GM19455 (cell line): ENCODE results near the gene TRPM8.

ENCODE experiments used
- ATAC-seq: cut with Tn5 transposase; IDR thresholded peaks from one replicate; pipeline ENCODE4 v1.9.1; 2021; ENCODE audit not compliant: unreplicated experiment

Gene TRPM8

GRCh38 chr2:233972941-233973575 lies 55.9 kb downstream of the TRPM8 start:
- no peak for ATAC-seq

GRCh38 chr2:233973786-233974185 lies 56.6 kb downstream of the TRPM8 start:
- ATAC-seq: no peak

GRCh38 chr2:233974530-233975071 lies 57.4 kb downstream of the TRPM8 start:
- no peak for ATAC-seq

- no peak for ATAC-seq
Measured at GRCh38 chr2:233976087-233976486, 58.9 kb downstream of the TRPM8 start.

- ATAC-seq: no peak
Measured at GRCh38 chr2:233976690-233977294, 59.6 kb downstream of the TRPM8 start.

GRCh38 chr2:233977296-233977837 lies 60.2 kb downstream of the TRPM8 start:
- no peak for ATAC-seq

GRCh38 chr2:233979748-233980147 lies 62.6 kb downstream of the TRPM8 start:
- ATAC-seq: no peak

- ATAC-seq: no peak
Measured at GRCh38 chr2:233980955-233981561, 63.9 kb downstream of the TRPM8 start.

- ATAC-seq: no peak
Measured at GRCh38 chr2:233981574-233982420, 64.6 kb downstream of the TRPM8 start.

GRCh38 chr2:233982421-233983121 lies 65.4 kb downstream of the TRPM8 start:
- no peak for ATAC-seq

GRCh38 chr2:233983445-233983844 lies 66.3 kb downstream of the TRPM8 start:
- no peak for ATAC-seq

GRCh38 chr2:233988581-233988980 lies 71.4 kb downstream of the TRPM8 start:
- no peak for ATAC-seq

- ATAC-seq: no peak
Measured at GRCh38 chr2:233989221-233989858, 72.2 kb downstream of the TRPM8 start.

GRCh38 chr2:233990261-233990798 lies 73.2 kb downstream of the TRPM8 start:
- ATAC-seq: no peak

- no peak for ATAC-seq
Measured at GRCh38 chr2:233991196-233991595, 74.0 kb downstream of the TRPM8 start.

GRCh38 chr2:233992513-233993217 lies 75.5 kb downstream of the TRPM8 start:
- ATAC-seq: no peak

GRCh38 chr2:233993461-233993860 lies 76.3 kb downstream of the TRPM8 start:
- no peak for ATAC-seq

- no peak for ATAC-seq
Measured at GRCh38 chr2:233994151-233994550, 77.0 kb downstream of the TRPM8 start.

GRCh38 chr2:233996000-233996399 lies 78.8 kb downstream of the TRPM8 start:
- ATAC-seq: no peak
